ENCODE data around the gene NKAIN2. TPM values are rescaled to one million over a fixed set of nuclear protein-coding genes. Genes with fewer than 3 reads are reported as not detected.

Gene NKAIN2
- total RNA-seq, 1 donor from 2014 or later: not detected

DNA sequence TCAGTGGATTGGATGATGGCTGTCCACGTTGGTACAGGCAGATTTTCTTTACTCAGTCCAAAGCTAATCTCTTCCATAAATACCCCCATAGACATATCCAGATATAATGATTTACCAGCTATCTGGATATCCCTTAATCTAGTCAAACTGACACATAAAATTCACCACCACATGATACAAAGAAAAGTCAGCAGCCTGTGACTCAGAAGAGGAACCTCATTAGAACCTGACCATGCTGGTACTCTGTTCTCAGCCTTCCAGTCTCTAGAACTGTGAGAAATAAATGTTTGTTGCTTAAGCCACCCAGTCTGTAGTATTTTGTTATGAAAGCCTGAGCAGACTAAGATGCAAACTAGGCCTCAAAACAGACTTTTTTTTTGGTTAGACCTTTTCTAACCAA lies 727.3 kb downstream of the NKAIN2 start:
- no peak for ATAC-seq
- Histone ChIP-seq H3K9me3 (no peaks in the 10 kb centered on the region), H3K27ac (no peak overlapping the region), H3K4me1 (no peaks in the 10 kb centered on the region), H3K36me3 (no peaks in the 10 kb centered on the region), H3K4me3 (no peak overlapping the region), H3K27me3 (no peaks in the 10 kb centered on the region)
- DNase-seq: no peak
- intact Hi-C loops (cut with DNase I): no loop called here
- TF ChIP-seq, protein P1, sequence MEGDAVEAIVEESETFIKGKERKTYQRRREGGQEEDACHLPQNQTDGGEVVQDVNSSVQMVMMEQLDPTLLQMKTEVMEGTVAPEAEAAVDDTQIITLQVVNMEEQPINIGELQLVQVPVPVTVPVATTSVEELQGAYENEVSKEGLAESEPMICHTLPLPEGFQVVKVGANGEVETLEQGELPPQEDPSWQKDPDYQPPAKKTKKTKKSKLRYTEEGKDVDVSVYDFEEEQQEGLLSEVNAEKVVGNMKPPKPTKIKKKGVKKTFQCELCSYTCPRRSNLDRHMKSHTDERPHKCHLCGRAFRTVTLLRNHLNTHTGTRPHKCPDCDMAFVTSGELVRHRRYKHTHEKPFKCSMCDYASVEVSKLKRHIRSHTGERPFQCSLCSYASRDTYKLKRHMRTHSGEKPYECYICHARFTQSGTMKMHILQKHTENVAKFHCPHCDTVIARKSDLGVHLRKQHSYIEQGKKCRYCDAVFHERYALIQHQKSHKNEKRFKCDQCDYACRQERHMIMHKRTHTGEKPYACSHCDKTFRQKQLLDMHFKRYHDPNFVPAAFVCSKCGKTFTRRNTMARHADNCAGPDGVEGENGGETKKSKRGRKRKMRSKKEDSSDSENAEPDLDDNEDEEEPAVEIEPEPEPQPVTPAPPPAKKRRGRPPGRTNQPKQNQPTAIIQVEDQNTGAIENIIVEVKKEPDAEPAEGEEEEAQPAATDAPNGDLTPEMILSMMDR (IDR thresholded peaks at IDR 0.05): no peak

DNA sequence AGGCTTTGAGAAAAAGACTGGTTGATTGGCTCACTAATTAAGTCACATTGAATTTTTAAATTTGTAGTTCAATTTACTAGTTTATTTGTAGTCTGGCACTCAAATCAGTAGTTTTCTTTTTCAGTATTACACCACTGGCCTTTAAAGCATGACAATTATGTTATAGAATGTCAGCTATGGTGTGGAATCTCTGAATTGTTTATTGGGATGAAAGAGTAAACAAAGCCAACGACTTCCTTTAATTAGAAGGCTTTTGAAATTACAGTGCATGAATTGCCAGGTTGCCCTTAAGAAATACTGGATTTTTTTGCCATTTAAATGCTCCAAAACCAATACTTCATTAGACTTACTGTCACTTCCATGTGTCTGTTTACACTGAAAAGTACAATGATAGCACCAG lies 731.6 kb downstream of the NKAIN2 start:
- no peaks in the 10 kb centered on the region for H3K36me3 ChIP-seq
- TF ChIP-seq, protein P1 (IDR thresholded peaks at IDR 0.05): no peak
- no peaks in the 10 kb centered on the region for H3K4me1 ChIP-seq
- H3K27me3 ChIP-seq: no peaks in the 10 kb centered on the region
- H3K4me3 ChIP-seq: no peak overlapping the region
- DNase-seq (no peak), ATAC-seq (no peak)
- intact Hi-C loops (cut with DNase I): no loop called here
- H3K27ac ChIP-seq: no peak overlapping the region
- H3K9me3 ChIP-seq: no peaks in the 10 kb centered on the region

DNA sequence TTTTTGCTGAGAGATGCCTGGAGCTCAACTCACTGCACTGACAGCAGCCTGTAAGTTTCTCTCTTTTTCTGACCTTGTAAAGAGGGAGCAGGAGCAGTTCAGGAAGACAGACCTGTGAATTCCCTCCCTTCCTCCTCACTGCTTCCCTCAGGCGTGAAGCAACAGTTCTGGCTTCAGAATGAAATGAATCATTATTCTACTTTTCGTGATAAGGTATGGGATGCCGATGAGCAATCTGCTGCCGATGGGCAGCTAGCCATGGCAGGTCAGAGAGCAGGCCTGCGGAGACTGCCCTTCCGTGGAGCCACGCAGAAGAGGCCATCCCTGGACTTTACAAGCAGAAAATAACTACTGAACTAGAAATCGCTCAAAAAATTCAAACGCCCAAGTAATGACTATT lies 732.1 kb downstream of the NKAIN2 start:
- Histone ChIP-seq H3K4me1 (no peaks in the 10 kb centered on the region), H3K27me3 (no peaks in the 10 kb centered on the region), H3K27ac (no peak overlapping the region), H3K9me3 (no peaks in the 10 kb centered on the region), H3K4me3 (no peak overlapping the region), H3K36me3 (no peaks in the 10 kb centered on the region)
- DNase-seq (no peak), ATAC-seq (no peak)
- TF ChIP-seq, protein P1 (IDR thresholded peaks at IDR 0.05): no peak
- intact Hi-C loops (cut with DNase I): no loop called here

DNA sequence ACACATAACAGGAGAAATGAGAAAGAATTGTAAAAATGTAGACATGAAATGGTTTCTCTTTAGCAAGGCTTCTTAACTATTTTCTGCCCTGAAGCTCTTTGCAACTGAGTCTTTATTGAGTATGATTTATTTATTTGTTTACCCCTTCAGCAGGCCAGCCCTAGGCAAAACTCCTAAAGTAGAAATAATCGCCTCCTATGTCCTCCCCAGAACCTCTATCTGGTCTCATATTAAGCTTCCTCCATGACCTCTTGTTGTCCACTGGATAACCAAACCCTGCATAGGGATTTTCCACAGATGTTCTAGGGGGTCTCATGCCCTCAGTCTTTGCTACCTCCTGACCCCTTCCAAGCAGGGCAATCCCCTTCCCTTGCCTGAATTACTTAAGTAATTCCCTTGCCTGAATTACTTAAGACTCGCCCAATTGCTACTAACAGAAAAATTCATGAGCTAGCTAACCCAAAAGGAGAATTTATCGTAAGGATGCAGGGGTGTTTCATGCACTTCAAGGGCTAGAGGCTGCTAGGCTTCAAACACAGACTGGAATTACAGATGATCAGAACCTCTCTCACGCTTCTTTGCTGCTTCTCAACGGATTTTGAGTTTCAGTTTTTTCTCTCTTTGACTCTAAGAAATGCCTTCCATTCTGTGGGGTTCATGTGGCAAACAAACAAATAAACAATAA lies 732.6 kb downstream of the NKAIN2 start:
- no peaks in the 10 kb centered on the region for H3K27me3 ChIP-seq
- intact Hi-C loops (cut with DNase I): no loop called here
- no peaks in the 10 kb centered on the region for H3K4me1 ChIP-seq
- no peak for ATAC-seq
- no peak overlapping the region for H3K4me3 ChIP-seq
- H3K27ac ChIP-seq: no peak overlapping the region
- H3K36me3 ChIP-seq: no peaks in the 10 kb centered on the region
- no peak for DNase-seq
- TF ChIP-seq, protein P1 (IDR thresholded peaks at IDR 0.05): no peak
- no peaks in the 10 kb centered on the region for H3K9me3 ChIP-seq

DNA sequence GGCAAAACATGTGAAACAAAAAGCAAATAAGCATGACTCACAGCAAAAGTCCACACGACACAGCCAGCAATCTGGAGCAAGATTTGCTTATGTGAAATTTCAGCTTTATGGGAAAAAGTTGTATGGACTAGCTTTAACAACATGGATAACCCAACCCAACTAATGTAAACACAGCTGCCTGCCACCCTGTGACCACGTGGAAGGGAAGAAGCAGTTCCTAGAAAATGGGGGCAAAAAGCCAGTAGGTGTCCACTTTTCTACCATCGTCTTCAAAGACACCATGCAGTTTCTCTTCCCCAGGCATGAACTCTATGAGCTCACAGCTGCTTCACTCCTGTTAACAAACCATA lies 733.2 kb downstream of the NKAIN2 start:
- Histone ChIP-seq H3K27me3 (no peaks in the 10 kb centered on the region), H3K9me3 (no peaks in the 10 kb centered on the region), H3K27ac (no peak overlapping the region), H3K4me3 (no peak overlapping the region), H3K4me1 (no peaks in the 10 kb centered on the region), H3K36me3 (no peaks in the 10 kb centered on the region)
- ATAC-seq (no peak), DNase-seq (no peak)
- intact Hi-C loops (cut with DNase I): no loop called here
- TF ChIP-seq, protein P1 (IDR thresholded peaks at IDR 0.05): no peak

DNA sequence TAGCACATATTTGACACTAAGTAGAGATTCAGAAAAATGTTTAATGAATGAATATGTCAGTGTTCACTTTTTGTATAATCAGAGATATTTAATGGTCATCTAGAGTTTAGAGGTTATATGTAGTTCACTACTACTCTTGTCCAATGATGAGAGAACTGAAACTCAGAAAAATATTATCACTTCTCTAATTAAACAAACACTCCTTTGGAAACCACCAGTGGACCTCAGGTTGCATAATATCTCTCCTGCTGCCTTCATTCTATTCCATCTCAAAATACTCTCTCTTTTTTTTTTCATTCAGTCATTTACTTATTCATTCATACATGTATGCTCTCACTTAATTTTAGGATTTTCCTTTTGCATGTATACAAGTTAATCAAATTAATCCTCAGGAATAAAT lies 735.4 kb downstream of the NKAIN2 start:
- Histone ChIP-seq H3K27me3 (no peaks in the 10 kb centered on the region), H3K36me3 (no peaks in the 10 kb centered on the region), H3K4me3 (no peak overlapping the region), H3K4me1 (no peaks in the 10 kb centered on the region), H3K27ac (no peak overlapping the region), H3K9me3 (no peaks in the 10 kb centered on the region)
- DNase-seq (no peak), ATAC-seq (no peak)
- intact Hi-C loops (cut with DNase I): no loop called here
- TF ChIP-seq, protein P1 (IDR thresholded peaks at IDR 0.05): no peak
